Activated CD4-positive, alpha-beta T cell treated with anti-CD3 and anti-CD28 coated beads for 48 hours (primary cell): Measurements from ENCODE around the gene FPR2.
"Not testable (repeated sequence)": the region's sequence is repeated elsewhere in the genome, so short reads cannot be mapped to it uniquely, and the experiment has no call there.

Experiments used
- DNase-seq: peaks from one replicate; pipeline ENCODE4 v3.0.0-alpha.2; 2020

The FPR2 gene

GRCh38 chr19:51784922-51785690 lies 24.1 kb downstream of the FPR2 start:
- DNase-seq, result peak; percentile 74

GRCh38 chr19:51786646-51787494 lies 25.9 kb downstream of the FPR2 start:
- no peak for DNase-seq

GRCh38 chr19:51788029-51788428 lies 27.0 kb downstream of the FPR2 start:
- DNase-seq, result no peak

DNA sequence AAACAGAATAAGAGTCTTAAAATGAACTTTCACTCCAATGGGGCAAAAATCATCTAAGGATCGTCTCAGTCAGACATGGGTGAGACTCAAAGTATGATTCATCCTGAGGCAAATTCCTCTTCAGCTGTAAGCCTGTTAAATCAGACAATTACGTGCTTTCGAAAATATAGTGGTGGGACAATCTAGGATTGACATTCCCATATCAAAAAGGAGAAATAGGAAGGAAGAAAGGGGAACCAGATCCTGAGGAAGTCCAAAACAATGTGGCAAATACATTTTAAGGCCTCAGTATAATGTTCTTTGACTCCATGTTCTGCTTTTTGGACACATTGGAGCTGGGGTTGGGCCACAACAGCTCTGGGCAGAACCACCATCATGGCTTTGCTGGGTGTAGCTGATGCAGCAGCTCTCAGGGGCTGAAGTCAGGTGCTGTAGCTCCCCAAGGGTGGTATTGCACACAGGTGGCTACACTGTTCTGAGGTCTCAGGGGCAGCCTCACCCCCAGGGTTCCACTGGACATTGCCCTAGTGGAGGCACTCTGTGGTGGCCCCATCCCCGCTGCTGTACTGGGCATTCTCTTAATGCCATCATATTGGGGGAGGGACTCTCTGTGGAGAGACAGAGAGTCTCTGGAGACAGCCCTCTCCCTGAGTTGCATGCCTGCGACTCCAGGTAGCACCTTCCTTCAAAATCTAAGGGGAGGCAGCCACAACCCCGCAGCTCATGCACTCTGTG lies 28.2 kb downstream of the FPR2 start:
- DNase-seq, result no peak

GRCh38 chr19:51792932-51793331 lies 32.0 kb downstream of the FPR2 start:
- no peak for DNase-seq

- DNase-seq, result no peak
Observed at GRCh38 chr19:51793994-51794393, 33.0 kb downstream of the FPR2 start.

GRCh38 chr19:51794885-51795490 lies 34.0 kb downstream of the FPR2 start, which contains the start of gene FPR3:
Gene FPR3 (plus strand): TSS chr19:51795157. CDS start chr19:51823749, 28,592 bp downstream.
- DNase-seq, result no peak

DNA sequence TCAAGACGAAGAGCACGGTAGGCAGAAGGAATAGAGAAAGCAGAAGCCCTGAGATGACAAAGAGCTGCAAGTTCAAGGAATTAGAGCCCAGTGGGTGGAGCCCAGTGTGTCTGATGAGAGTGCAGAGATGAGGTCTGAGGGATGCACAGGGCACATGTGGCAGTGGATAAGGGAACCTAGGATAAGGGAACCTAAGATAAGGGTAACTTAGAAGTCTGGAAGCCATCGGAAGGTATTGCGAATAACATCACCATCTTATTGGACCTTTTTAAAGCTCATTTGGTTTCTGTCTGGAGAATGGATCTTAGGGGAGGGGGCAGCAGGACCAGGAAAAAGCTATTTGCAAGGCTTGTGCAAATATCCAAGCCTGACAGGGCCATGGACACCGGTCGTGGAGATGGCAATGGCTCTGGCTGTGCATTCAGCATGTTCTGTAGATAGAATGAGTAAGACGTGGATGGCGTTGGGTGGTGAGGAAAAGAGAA lies 35.3 kb downstream of the FPR2 start:
- no peak for DNase-seq

DNA sequence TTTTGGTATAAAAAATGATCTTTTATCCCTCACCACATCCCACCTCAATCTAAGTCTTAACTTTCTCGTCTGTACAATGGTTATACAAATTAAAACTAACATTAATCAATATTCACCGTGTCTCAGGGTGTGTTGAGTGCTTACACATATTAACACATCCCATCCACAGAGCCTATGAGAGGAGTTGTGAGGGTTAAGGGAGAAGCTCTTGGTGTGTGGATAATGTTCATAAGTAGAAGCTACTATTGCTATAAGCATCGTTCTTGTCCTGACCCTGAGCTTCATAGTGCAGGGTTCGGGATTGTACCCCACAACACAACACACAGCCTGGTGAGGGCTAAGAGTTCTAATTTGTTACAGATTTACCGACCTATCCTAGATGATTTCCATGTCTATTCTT lies 36.5 kb downstream of the FPR2 start:
- no peak for DNase-seq

DNA sequence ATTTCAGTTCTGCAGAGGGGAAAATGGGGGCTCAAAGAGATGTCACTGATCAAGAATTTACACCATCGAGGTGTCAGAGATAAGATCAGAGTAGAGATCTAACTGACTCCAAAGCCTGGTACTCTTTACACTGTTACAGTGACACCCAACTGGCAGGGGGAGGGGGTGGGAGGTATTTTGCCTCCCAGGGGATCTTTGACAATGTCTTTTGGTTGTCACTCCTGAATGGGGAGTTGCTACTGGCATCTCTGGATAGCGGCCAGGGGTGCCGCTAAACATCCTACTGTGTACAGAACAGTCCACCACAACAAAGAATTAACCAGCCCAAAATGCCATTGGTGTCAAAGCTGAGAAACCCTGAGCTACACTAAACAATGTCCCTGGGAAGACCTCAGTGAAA lies 37.1 kb downstream of the FPR2 start:
- no peak for DNase-seq

DNA sequence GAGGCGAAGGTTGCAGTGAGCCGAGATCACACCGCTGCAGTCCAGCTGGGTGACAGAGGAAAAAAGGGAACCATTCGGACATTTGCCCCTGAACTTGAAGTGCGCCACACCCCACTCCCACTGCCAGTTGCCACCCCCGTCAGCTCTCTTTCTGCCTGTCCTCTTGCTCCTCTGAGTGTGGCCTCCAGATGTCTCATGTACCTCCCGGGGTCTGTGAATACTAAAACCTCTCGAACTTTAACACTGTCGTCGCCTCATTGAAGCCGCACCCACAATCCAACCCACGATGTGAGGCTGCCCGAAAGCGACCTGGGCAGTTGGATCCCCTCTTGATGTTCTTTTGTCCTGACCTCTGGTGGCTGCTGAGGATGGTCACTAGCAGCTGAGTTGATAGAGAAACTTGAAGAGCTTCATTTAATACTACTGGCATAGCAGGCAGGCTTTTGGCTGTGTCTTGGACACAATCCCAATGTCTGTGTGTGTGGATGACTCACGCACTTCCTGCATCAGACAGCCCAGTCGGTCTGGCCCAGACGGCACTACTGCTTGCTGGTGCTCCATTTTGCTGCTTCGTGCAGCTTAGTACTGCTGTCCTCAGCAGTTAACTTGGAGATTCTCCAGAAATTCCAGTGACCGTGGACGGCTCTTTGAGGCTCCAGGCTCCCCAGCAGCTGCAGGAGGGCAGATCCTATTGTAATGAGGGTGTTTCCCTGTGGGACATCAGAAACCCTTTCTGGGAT lies 38.2 kb downstream of the FPR2 start:
- no peak for DNase-seq

- no peak for DNase-seq
Observed at GRCh38 chr19:51799774-51800472, 38.9 kb downstream of the FPR2 start.

GRCh38 chr19:51800473-51801244 lies 39.7 kb downstream of the FPR2 start:
- no peak for DNase-seq

- no peak for DNase-seq
Observed at GRCh38 chr19:51802775-51803174, 41.8 kb downstream of the FPR2 start.

DNA sequence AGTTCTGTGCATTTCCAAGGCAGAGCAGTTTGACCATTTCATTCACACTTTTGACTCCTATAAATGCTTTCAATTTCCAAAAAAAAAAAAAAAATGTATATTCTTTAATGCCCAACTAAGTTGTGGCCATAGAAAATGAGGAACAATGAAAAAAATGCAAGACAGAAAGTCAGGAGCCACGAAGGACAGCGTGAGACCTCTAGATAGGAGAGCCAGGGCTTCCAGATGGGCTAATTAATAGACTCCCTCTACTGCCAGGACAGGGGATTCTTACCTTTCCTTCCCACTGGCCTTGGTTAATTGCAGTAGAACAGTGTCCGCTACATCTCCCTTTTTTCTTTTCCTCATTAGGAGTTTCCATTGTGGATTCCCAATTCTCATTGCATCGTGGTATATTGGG lies 42.5 kb downstream of the FPR2 start:
- DNase-seq, result no peak

DNA sequence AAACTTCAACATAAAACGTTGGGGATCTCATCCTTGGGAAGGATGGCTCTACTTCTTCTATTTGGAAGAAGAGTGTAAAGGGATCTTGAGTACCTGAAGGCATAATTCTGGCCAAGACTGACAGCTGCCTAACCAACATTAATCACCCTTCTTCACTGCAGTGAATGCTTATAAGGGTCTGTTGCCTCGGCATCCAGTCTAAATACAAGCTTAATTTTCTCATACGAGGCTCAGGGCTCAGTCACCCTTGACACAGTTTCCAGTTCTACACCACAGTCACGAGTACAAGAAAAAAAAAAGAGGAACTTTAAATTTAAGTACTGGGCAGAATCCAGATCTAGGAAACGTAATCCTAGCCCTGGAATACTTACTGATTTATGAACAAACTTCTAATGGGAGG lies 43.0 kb downstream of the FPR2 start:
- no peak for DNase-seq

DNA sequence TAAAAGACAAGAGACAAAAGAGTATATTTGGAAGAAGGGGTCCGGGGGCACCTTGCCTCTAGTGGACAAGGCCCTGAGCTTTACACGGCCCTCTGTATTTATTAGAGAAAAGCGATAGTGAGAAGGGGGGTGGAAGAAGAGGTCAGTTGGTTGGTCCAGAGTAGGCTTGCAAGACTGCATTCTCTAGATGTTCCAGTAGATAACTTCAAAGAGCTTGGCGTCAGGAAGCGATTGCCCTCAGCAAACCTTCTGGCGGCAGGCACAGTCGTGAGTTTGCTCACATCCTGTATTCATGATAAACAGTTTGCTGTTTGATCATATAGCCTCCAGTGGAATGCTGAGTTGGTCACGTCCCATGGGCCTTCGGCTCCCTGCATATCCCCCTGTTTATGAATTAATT lies 43.8 kb downstream of the FPR2 start:
- not testable (repeated sequence) for DNase-seq

DNA sequence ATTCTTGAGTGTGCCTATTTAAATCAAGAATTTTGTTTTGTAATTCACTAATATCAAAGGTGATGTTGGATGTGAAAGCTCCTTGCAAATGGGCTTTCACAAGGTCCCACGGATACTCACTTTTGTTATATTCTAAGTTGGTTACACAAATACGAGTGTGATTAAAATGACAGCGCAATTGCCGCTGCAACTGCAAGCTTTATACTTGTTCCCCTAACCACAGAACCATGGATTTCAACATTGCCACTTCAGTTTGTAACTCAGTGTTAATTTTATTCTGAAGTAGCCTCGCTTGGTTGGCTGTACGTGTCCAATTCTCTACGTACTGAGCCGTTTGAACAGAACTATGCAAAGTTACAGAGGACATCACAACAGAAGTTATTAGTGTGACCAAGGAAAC lies 44.4 kb downstream of the FPR2 start:
- DNase-seq, result not testable (repeated sequence)

DNA sequence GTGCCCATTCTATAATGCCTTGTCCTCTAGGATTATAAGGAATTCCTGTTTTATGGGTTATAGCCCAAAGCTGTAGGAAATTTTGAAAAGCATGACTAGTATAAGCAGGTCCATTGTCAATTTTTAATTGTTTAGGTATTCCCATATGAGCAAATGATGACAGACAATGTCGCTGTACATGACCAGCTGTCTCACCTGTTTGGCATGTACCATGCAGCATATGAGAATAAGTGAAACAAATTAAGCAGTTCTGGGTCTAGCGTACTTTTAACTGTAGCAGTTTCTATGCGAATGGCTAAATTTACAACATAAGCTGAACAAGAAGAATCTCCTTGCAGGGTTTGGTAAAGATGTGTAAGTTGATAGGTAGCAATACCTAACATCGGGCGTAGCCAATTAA lies 45.6 kb downstream of the FPR2 start:
- not testable (repeated sequence) for DNase-seq

- no peak for DNase-seq
Observed at GRCh38 chr19:51807111-51807701, 46.2 kb downstream of the FPR2 start.
